Measurements from ENCODE around the gene NRG2.

GRCh38 chr5:139947727-139948126, 95.4 kb downstream of the NRG2 start:
- no peak for TF ChIP-seq CTCF (IDR thresholded peaks at IDR 0.05)
- no peak for TF ChIP-seq ZFX (IDR thresholded peaks at IDR 0.05; ENCODE audit: borderline replicate concordance)

Measured in 22Rv1 (cell line).